ENCODE data around the gene RPL34. TPM values are rescaled to one million over a fixed set of nuclear protein-coding genes. Genes with fewer than 3 reads are reported as not detected.

RPL34 gene
- 1,118 and 1,165 TPM in 2 replicates for polyA plus RNA-seq

GRCh38 chr4:108620101-108620932 lies at the start of gene RPL34:
Gene RPL34, plus strand, starts transcription at chr4:108620576. Its CDS starts 1,384 bp downstream, at chr4:108621960.

GRCh38 chr4:108650212-108651013 lies 30.0 kb downstream of the RPL34 start, which contains the start of gene OSTC:
Gene OSTC, plus strand, starts transcription at chr4:108650599. Its CDS starts 57 bp downstream, at chr4:108650656.

Other genes starting within 250 kb of the RPL34 start
- gene OSTC, start 30.0 kb downstream of the RPL34 start, polyA plus RNA-seq: 342 and 379 TPM in 2 replicates
- gene ETNPPL, start 142.5 kb downstream of the RPL34 start, polyA plus RNA-seq: 5.8 and 7.5 TPM in 2 replicates

Measured in Purkinje cell (primary cell).